Heart right ventricle (tissue), 16 donors: Measurements from ENCODE around the gene CSMD2. TPM values are rescaled to one million over a fixed set of nuclear protein-coding genes. Genes with fewer than 3 reads are reported as not detected.

Experiments used
- ATAC-seq, 8 donors: fragments of 200-7000 bp; cut with Tn5 transposase; one replicate each; pipeline ENCODE4 v1.9.1; 2020; ENCODE audit warnings: mild to moderate bottlenecking in 8 of 8, moderate library complexity in 8 of 8, moderate number of reproducible peaks in 1 of 8
- DNase-seq, 2 donors: peaks; one replicate each; pipeline ENCODE4 v3.0.0-alpha.2; 2020
- H3K27ac ChIP-seq, 10 donors: fragments of 200-600 bp; sonication (generic) in 2 of 10; one replicate each; pipeline versions ENCODE4 v1.5.0 to v1.8.0; 2020 to 2022; ENCODE audit warnings: mild to moderate bottlenecking in 3 of 10
- H3K27me3 ChIP-seq, 7 donors: fragments of 200-600 bp; one replicate each; pipeline ENCODE4 v1.8.0; 2021 to 2022; ENCODE audit warnings: mild to moderate bottlenecking in 2 of 7
- H3K36me3 ChIP-seq, 9 donors: fragments of 200-600 bp; sonication (generic) in 1 of 9; one replicate each; pipeline versions ENCODE4 v1.5.0 to v1.8.0; 2020 to 2022; ENCODE audit warnings: mild to moderate bottlenecking in 2 of 9
- H3K4me1 ChIP-seq, 9 donors: fragments of 200-600 bp; sonication (generic) in 1 of 9; one replicate each; pipeline versions ENCODE4 v1.5.0 to v1.8.0; 2020 to 2022; ENCODE audit warnings: mild to moderate bottlenecking in 4 of 9
- H3K4me3 ChIP-seq, 10 donors: fragments of 200-600 bp; sonication (generic) in 2 of 10; one replicate each; pipeline versions ENCODE4 v1.5.0 to v1.8.0; 2020 to 2022; ENCODE audit warnings: mild to moderate bottlenecking in 7 of 10, moderate library complexity in 2 of 10
- H3K9me3 ChIP-seq, 11 donors: fragments of 200-600 bp in 10 of 11; sonication (generic) in 2 of 11; one replicate each; pipeline versions ENCODE4 v1.5.0 to v1.8.0; 2013 to 2022; ENCODE audit warnings: mild to moderate bottlenecking in 2 of 11, control low read depth in 1 of 11, moderate library complexity in 1 of 11
- CTCF ChIP-seq, 9 donors: fragments of 200-600 bp; sonication (generic) in 2 of 9; IDR thresholded peaks; one replicate each; pipeline versions ENCODE4 v1.5.0 to v1.8.0; 2021 to 2022; ENCODE audit warnings: antibody characterized with exemption in 9 of 9, mild to moderate bottlenecking in 5 of 9, moderate library complexity in 1 of 9
- WGBS, 2 donors: extraction: QIAGEN DNeasy Blood & Tissue Kit; methylation state at CpG; one replicate each; pipeline ENCODE4 v1.1.7; 2013; ENCODE audit warnings: inconsistent platforms in 1 of 2; 5-methylcytosine and 5-hydroxymethylcytosine counted together
- intact Hi-C, 10 donors: fragments of 100-400 bp; cut with DNase I; formaldehyde crosslinking; loops; one replicate each; pipeline versions ENCODE4 v1.11.1 to v1.14.2; 2022
- polyA plus RNA-seq, 2 donors: library from polyadenylated mRNA; stranded (reverse); fragments of 200-250 nt; gene quantifications; one replicate each; pipeline ENCODE4 v1.2.3, GENCODE V29; 2013
- total RNA-seq, 10 donors: library from RNA; stranded (reverse); fragmentation: NEBNext Ultra II Directional in 3 of 10; extraction: Animal tissue kit (Norgen Biotek cat#: 25700) in 3 of 10; gene quantifications; one replicate each; pipeline versions ENCODE4 v1.2.1 to v1.2.4, GENCODE V29; 2021 to 2023
- donor health status: Arrhythmogenic right ventricular cardiomyopathy.
- donor health status: ischemic (EF 13 %, LVEDD 7.1; RV severe dilation, severe dysfunction).
- donor health status: healthy with polysubstance abuse.
- donor health status: DM: no; HTN: yes; CAD: no.
- donor health status: DM: no; HTN: no; CAD: no.
- donor health status: ischemic (EF 25% LVEDD 6.9; RV normal size, moderate dysfunction).
- donor health status: ischemic (EF 25% LVEDD 5.7; RV mildly dilated, moderate dysfunction).
- donor health status: healthy.
- donor health status: DM: yes; HTN: yes; CAD: no.
- donor health status: Ischemic cardiomyopathy.
- donor health status: ischemic (EF 35%, LVEDD 5.7; RV mildly dilated, moderate dysfunction).
- donor health status: nonischemic (EF 11% LVEDD 7.7; RV severe dilation, severe dysfunction).
- donor health status: DM: yes; HTN: yes; CAD: no.
- donor health status: PGD.
- donor health status: ischemic (EF 29% LVEDD 5.4; RV normal size, mild dysfunction).
- donor health status: nonischemic (EF 23%, LVEDD 6.1; RV moderate dilation, normal function).

The CSMD2 gene
- total and polyA plus RNA-seq, 12 donors = 0.04 to 0.97 (median 0.14) TPM; not detected in 1

- ATAC-seq (no peak), DNase-seq (no peak)
- Histone ChIP-seq H3K9me3 (no peaks in the 10 kb centered on the region), H3K4me3 (no peak overlapping the region), H3K36me3 (no peaks in the 10 kb centered on the region), H3K4me1 (no peaks in the 10 kb centered on the region), H3K27me3 (no peaks in the 10 kb centered on the region), H3K27ac (no peak overlapping the region)
- TF ChIP-seq CTCF (IDR thresholded peaks at IDR 0.05) = no peak
- 71 to 74% methylated on average over 2 of the region's 2 CpGs for WGBS, 2 donors
- intact Hi-C loops = no loop called here
These were observed 215.5 kb downstream of the CSMD2 start for GRCh38 chr1:33949570-33949969.

GRCh38 chr1:33948291-33948690 lies 216.7 kb downstream of the CSMD2 start:
- H3K4me3 ChIP-seq = no peak overlapping the region
- no peaks in the 10 kb centered on the region for H3K4me1 ChIP-seq
- no peak overlapping the region for H3K27ac ChIP-seq
- intact Hi-C loops = no loop called here
- no peak for TF ChIP-seq CTCF (IDR thresholded peaks at IDR 0.05)
- no peaks in the 10 kb centered on the region for H3K36me3 ChIP-seq
- DNase-seq = no peak
- H3K27me3 ChIP-seq = no peaks in the 10 kb centered on the region
- no peak for ATAC-seq
- H3K9me3 ChIP-seq = no peaks in the 10 kb centered on the region
- 86 to 91% methylated on average over 3 of the region's 3 CpGs for WGBS, 2 donors

- ATAC-seq = no peak
- TF ChIP-seq CTCF (IDR thresholded peaks at IDR 0.05) = no peak
- H3K27me3 ChIP-seq = no peaks in the 10 kb centered on the region
- no peaks in the 10 kb centered on the region for H3K9me3 ChIP-seq
- 92 to 100% methylated on average over 2 of the region's 2 CpGs for WGBS, 2 donors
- H3K4me3 ChIP-seq = no peak overlapping the region
- no peak for DNase-seq
- no peaks in the 10 kb centered on the region for H3K36me3 ChIP-seq
- intact Hi-C loops = no loop called here
- H3K4me1 ChIP-seq = no peaks in the 10 kb centered on the region
- no peak overlapping the region for H3K27ac ChIP-seq
These were observed 218.2 kb downstream of the CSMD2 start for GRCh38 chr1:33946836-33947235.

- DNase-seq (no peak), ATAC-seq (no peak)
- no peak for TF ChIP-seq CTCF (IDR thresholded peaks at IDR 0.05)
- Histone ChIP-seq H3K4me3 (no peak overlapping the region), H3K4me1 (no peaks in the 10 kb centered on the region), H3K36me3 (no peaks in the 10 kb centered on the region), H3K27ac (no peak overlapping the region), H3K27me3 (no peaks in the 10 kb centered on the region), H3K9me3 (no peaks in the 10 kb centered on the region)
- WGBS, 2 donors = 22 to 31% methylated on average over 1 of the region's 1 CpG
- intact Hi-C loops = no loop called here
These were observed 220.2 kb downstream of the CSMD2 start for GRCh38 chr1:33944846-33945245.

- H3K4me1 ChIP-seq = no peaks in the 10 kb centered on the region
- no peak overlapping the region for H3K27ac ChIP-seq
- H3K4me3 ChIP-seq = no peak overlapping the region
- H3K36me3 ChIP-seq = no peaks in the 10 kb centered on the region
- no peaks in the 10 kb centered on the region for H3K27me3 ChIP-seq
- 55 to 60% methylated on average over 3 of the region's 3 CpGs for WGBS, 2 donors
- H3K9me3 ChIP-seq = peaks cover 0 to 2% (median 0%) of the 10 kb centered on the region in 11 donors
- no peak for TF ChIP-seq CTCF (IDR thresholded peaks at IDR 0.05)
- no peak for ATAC-seq
- intact Hi-C loops = no loop called here
- DNase-seq = no peak
These were observed 221.1 kb downstream of the CSMD2 start for GRCh38 chr1:33943978-33944377.
